K562 (cell line): Measurements from ENCODE around the gene ACAD10. TPM values are rescaled to one million over a fixed set of nuclear protein-coding genes. Genes with fewer than 3 reads are reported as not detected.

Experiments
- ARNT ChIP-seq, 2 experiments: fragments of 450-650 bp; IDR thresholded peaks; 2 replicates each; pipeline ENCODE4 v1.6.1; 2016; ENCODE audit warnings: mild to moderate bottlenecking in 1 of 2
- BMI1 ChIP-seq: fragments of 150-350 bp; IDR thresholded peaks from 2 replicates; pipeline ENCODE4 v1.6.1; 2014; ENCODE audit warnings: low read length
- ELF4 ChIP-seq: fragments of 450-650 bp; formaldehyde crosslinking; IDR thresholded peaks from 2 replicates; pipeline ENCODE4 v1.4.0; 2022; ENCODE audit warnings: missing genetic modification characterization
- ESRRB ChIP-seq: fragments of 250-450 bp; sonication (Bioruptor Pico); IDR thresholded peaks from 2 replicates; pipeline ENCODE4 v1.5.0; 2020; ENCODE audit warnings: mild to moderate bottlenecking, moderate library complexity, borderline replicate concordance
- HLTF ChIP-seq: fragments of 450-650 bp; IDR thresholded peaks from 2 replicates; pipeline ENCODE4 v1.6.1; 2016
- MBD2 ChIP-seq: sonication (generic); IDR thresholded peaks from 2 replicates; pipeline ENCODE4 v1.6.1; 2016; ENCODE audit warnings: low read depth, borderline replicate concordance
- NBN ChIP-seq: fragments of 450-650 bp; IDR thresholded peaks from 2 replicates; pipeline ENCODE4 v1.6.1; 2016; ENCODE audit warnings: low read depth, mild to moderate bottlenecking
- STAT5A ChIP-seq: IDR thresholded peaks from 2 replicates; pipeline ENCODE4 v1.6.1; 2012; ENCODE audit warnings: low read length, inconsistent platforms, borderline replicate concordance
- polyA plus RNA-seq, 8 experiments: library from polyadenylated mRNA; depleted of rRNA in 4 of 8; stranded (reverse) in 5 of 8; unstranded in 3 of 8; fragments of >200 nt; fragmentation: Nextera tagmentation in 2 of 8; fragmentation: Illumina TruSeq in 1 of 8; extraction: Ambion mirVana in 2 of 8; extraction: Trizol in 1 of 8; gene quantifications; 2 replicates each; pipeline versions ENCODE4 v1.2.1 to v1.2.3, GENCODE V29; 2011 to 2014; ENCODE audit warnings: inconsistent platforms in 1 of 8, missing spikeins in 1 of 8
- total RNA-seq, 7 experiments: library from RNA; depleted of rRNA in 6 of 7; stranded (reverse); fragments of >200 nt in 6 of 7; fragmentation: Illumina TruSeq in 2 of 7; extraction: Trizol in 2 of 7; gene quantifications; 2 replicates each; pipeline versions ENCODE4 v1.2.1 to v1.2.3, GENCODE V29; 2011 to 2021; ENCODE audit warnings: low replicate concordance in 1 of 7
- TF ChIP-seq, protein P1 (sequence below): fragments of 450-650 bp; IDR thresholded peaks from 2 replicates; pipeline ENCODE4 v1.6.1; 2016; ENCODE audit warnings: mild to moderate bottlenecking, moderate library complexity
- TF ChIP-seq, protein P2 (sequence below): fragments of 450-650 bp; IDR thresholded peaks from 2 replicates; pipeline ENCODE4 v1.7.1; 2018; ENCODE audit warnings: mild to moderate bottlenecking, low read depth; ENCODE audit not compliant: partially characterized antibody
- TF ChIP-seq, protein P3 (sequence below): sonication (generic); formaldehyde crosslinking; IDR thresholded peaks from 2 replicates; pipeline ENCODE4 v1.8.1; 2023; ENCODE audit warnings: mild to moderate bottlenecking, missing genetic modification reagents

ACAD10 gene
- total and polyA plus RNA-seq, 9 of the 15 experiments (the other 6 are each of a cell fraction or from before 2014, with no cell fraction given) = 2.3 to 19.2 (median 12.0) TPM

GRCh38 chr12:111685811-111686573 is at the start of gene ACAD10, which contains the start of gene BRAP (continued):
- TF ChIP-seq, protein P1, sequence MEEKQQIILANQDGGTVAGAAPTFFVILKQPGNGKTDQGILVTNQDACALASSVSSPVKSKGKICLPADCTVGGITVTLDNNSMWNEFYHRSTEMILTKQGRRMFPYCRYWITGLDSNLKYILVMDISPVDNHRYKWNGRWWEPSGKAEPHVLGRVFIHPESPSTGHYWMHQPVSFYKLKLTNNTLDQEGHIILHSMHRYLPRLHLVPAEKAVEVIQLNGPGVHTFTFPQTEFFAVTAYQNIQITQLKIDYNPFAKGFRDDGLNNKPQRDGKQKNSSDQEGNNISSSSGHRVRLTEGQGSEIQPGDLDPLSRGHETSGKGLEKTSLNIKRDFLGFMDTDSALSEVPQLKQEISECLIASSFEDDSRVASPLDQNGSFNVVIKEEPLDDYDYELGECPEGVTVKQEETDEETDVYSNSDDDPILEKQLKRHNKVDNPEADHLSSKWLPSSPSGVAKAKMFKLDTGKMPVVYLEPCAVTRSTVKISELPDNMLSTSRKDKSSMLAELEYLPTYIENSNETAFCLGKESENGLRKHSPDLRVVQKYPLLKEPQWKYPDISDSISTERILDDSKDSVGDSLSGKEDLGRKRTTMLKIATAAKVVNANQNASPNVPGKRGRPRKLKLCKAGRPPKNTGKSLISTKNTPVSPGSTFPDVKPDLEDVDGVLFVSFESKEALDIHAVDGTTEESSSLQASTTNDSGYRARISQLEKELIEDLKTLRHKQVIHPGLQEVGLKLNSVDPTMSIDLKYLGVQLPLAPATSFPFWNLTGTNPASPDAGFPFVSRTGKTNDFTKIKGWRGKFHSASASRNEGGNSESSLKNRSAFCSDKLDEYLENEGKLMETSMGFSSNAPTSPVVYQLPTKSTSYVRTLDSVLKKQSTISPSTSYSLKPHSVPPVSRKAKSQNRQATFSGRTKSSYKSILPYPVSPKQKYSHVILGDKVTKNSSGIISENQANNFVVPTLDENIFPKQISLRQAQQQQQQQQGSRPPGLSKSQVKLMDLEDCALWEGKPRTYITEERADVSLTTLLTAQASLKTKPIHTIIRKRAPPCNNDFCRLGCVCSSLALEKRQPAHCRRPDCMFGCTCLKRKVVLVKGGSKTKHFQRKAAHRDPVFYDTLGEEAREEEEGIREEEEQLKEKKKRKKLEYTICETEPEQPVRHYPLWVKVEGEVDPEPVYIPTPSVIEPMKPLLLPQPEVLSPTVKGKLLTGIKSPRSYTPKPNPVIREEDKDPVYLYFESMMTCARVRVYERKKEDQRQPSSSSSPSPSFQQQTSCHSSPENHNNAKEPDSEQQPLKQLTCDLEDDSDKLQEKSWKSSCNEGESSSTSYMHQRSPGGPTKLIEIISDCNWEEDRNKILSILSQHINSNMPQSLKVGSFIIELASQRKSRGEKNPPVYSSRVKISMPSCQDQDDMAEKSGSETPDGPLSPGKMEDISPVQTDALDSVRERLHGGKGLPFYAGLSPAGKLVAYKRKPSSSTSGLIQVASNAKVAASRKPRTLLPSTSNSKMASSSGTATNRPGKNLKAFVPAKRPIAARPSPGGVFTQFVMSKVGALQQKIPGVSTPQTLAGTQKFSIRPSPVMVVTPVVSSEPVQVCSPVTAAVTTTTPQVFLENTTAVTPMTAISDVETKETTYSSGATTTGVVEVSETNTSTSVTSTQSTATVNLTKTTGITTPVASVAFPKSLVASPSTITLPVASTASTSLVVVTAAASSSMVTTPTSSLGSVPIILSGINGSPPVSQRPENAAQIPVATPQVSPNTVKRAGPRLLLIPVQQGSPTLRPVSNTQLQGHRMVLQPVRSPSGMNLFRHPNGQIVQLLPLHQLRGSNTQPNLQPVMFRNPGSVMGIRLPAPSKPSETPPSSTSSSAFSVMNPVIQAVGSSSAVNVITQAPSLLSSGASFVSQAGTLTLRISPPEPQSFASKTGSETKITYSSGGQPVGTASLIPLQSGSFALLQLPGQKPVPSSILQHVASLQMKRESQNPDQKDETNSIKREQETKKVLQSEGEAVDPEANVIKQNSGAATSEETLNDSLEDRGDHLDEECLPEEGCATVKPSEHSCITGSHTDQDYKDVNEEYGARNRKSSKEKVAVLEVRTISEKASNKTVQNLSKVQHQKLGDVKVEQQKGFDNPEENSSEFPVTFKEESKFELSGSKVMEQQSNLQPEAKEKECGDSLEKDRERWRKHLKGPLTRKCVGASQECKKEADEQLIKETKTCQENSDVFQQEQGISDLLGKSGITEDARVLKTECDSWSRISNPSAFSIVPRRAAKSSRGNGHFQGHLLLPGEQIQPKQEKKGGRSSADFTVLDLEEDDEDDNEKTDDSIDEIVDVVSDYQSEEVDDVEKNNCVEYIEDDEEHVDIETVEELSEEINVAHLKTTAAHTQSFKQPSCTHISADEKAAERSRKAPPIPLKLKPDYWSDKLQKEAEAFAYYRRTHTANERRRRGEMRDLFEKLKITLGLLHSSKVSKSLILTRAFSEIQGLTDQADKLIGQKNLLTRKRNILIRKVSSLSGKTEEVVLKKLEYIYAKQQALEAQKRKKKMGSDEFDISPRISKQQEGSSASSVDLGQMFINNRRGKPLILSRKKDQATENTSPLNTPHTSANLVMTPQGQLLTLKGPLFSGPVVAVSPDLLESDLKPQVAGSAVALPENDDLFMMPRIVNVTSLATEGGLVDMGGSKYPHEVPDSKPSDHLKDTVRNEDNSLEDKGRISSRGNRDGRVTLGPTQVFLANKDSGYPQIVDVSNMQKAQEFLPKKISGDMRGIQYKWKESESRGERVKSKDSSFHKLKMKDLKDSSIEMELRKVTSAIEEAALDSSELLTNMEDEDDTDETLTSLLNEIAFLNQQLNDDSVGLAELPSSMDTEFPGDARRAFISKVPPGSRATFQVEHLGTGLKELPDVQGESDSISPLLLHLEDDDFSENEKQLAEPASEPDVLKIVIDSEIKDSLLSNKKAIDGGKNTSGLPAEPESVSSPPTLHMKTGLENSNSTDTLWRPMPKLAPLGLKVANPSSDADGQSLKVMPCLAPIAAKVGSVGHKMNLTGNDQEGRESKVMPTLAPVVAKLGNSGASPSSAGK = 0 out of 2 replicates have a peak, but pooled peaks have one; percentile 16
- TF ChIP-seq NBN (peak; percentile 88), BMI1 (no peak), ESRRB (CRISPR knock-in tag) (no peak), ELF4 (CRISPR knock-in tag) (no peak; the same call in 1 of the 2 replicates), STAT5A (no peak; the same call in 1 of the 2 replicates), MBD2 (peak; percentile 78; the same call in 1 of the 2 replicates), HLTF (0 out of 2 replicates have a peak, but pooled peaks have one; percentile 19), ARNT (IDR thresholded peaks at IDR 0.05) (peak; percentile 64 to 86; a peak in 2 of 4 replicates)
- TF ChIP-seq, protein P2, sequence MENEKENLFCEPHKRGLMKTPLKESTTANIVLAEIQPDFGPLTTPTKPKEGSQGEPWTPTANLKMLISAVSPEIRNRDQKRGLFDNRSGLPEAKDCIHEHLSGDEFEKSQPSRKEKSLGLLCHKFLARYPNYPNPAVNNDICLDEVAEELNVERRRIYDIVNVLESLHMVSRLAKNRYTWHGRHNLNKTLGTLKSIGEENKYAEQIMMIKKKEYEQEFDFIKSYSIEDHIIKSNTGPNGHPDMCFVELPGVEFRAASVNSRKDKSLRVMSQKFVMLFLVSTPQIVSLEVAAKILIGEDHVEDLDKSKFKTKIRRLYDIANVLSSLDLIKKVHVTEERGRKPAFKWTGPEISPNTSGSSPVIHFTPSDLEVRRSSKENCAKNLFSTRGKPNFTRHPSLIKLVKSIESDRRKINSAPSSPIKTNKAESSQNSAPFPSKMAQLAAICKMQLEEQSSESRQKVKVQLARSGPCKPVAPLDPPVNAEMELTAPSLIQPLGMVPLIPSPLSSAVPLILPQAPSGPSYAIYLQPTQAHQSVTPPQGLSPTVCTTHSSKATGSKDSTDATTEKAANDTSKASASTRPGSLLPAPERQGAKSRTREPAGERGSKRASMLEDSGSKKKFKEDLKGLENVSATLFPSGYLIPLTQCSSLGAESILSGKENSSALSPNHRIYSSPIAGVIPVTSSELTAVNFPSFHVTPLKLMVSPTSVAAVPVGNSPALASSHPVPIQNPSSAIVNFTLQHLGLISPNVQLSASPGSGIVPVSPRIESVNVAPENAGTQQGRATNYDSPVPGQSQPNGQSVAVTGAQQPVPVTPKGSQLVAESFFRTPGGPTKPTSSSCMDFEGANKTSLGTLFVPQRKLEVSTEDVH = peak; percentile 74
- TF ChIP-seq, protein P3, sequence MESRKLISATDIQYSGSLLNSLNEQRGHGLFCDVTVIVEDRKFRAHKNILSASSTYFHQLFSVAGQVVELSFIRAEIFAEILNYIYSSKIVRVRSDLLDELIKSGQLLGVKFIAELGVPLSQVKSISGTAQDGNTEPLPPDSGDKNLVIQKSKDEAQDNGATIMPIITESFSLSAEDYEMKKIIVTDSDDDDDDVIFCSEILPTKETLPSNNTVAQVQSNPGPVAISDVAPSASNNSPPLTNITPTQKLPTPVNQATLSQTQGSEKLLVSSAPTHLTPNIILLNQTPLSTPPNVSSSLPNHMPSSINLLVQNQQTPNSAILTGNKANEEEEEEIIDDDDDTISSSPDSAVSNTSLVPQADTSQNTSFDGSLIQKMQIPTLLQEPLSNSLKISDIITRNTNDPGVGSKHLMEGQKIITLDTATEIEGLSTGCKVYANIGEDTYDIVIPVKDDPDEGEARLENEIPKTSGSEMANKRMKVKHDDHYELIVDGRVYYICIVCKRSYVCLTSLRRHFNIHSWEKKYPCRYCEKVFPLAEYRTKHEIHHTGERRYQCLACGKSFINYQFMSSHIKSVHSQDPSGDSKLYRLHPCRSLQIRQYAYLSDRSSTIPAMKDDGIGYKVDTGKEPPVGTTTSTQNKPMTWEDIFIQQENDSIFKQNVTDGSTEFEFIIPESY = no peak; the same call in 1 of the 2 replicates
